Activated naive CD8-positive, alpha-beta T cell treated with anti-CD3 and anti-CD28 coated beads, Interleukin-2, amount 50 U/mL, for 24 hours (primary cell): Measurements from ENCODE around the gene GUCD1.
"Not testable (repeated sequence)": the region's sequence is repeated elsewhere in the genome, so short reads cannot be mapped to it uniquely, and the experiment has no call there.

ENCODE experiments used
- ATAC-seq: fragments of 150-1000 bp; cut with Tn5 transposase; one replicate; pipeline ENCODE4 v1.10.0; 2021
- DNase-seq: peaks from one replicate; pipeline ENCODE4 v3.0.0; 2021
- H3K27ac Mint-ChIP-seq: one replicate; pipeline ENCODE4 v1.8.0; 2021; ENCODE audit warnings: mild to moderate bottlenecking, mixed read lengths
- H3K27me3 Mint-ChIP-seq: one replicate; pipeline ENCODE4 v1.8.0; 2021; ENCODE audit warnings: mixed read lengths
- H3K36me3 Mint-ChIP-seq: one replicate; pipeline ENCODE4 v1.8.0; 2021; ENCODE audit warnings: low read depth, mixed read lengths
- H3K4me1 Mint-ChIP-seq: one replicate; pipeline ENCODE4 v1.8.0; 2021; ENCODE audit warnings: mixed read lengths
- H3K4me3 Mint-ChIP-seq: one replicate; pipeline ENCODE4 v1.8.0; 2021; ENCODE audit warnings: mild to moderate bottlenecking, moderate library complexity, mixed read lengths
- H3K9me3 Mint-ChIP-seq: one replicate; pipeline ENCODE4 v1.8.0; 2021; ENCODE audit warnings: mixed read lengths

The GUCD1 gene

GRCh38 chr22:24554313-24555164, at the start of gene GUCD1:
TSS of gene GUCD1 (minus strand) at chr22:24555138. CDS start at chr22:24554991, 147 bp downstream.
- no peak for ATAC-seq
- peaks cover 61% of the 10 kb centered on the region for H3K4me1 Mint-ChIP-seq
- peak within 1 kb of the TSS; percentile 99 for H3K27ac Mint-ChIP-seq
- no peaks in the 10 kb centered on the region for H3K27me3 Mint-ChIP-seq
- H3K9me3 Mint-ChIP-seq: no peaks in the 10 kb centered on the region
- peak within 1 kb of the TSS; percentile 99 for H3K4me3 Mint-ChIP-seq
- DNase-seq: peak; percentile 39
- peaks cover 38% of the 10 kb centered on the region for H3K36me3 Mint-ChIP-seq

DNA sequence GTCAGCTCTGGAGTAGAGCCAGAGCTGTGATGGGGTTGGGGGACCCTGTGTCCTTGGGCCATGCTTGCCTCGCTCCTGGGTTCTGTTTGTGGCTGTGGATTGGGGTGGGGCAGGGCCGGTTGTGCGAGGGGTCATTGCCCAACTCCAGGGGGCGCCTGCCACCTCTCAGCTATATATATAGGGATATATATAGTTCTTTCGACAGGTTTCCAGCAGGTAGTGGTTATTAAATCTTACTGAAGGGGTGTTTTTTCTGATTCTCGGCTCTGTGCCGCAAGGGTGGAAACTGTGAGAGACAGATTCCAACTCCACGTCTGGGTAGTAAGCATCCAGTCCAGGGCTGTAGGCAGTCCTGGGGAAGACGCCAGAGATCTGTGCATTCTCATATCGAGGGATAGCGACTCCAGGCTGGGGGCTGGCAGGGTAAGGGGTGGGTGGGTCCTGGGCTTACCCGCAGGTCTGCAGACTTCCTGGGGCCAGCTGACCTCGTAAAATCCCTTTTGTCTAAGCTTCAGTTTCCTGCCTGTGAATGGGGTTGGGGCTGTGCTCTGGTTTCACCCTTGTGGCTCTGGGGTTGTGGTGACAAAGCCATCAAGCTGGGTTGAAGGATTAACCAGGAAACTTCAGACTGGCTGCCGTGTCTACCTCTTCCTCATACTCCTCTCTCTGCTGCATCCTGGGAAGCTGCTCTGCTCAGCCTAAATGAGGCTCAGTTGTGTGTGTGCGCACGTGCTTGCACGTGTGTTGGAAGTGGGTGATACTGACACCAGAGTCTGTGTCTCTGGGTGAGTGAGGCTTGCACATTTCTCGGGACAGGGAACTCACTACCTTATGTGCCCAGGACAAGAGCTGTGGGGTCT, 49.1 kb upstream of the GUCD1 start:
- DNase-seq: peak; percentile 48
- peaks cover 28% of the 10 kb centered on the region for H3K4me1 Mint-ChIP-seq
- not testable (repeated sequence) for H3K36me3 Mint-ChIP-seq, H3K9me3 Mint-ChIP-seq, H3K27me3 Mint-ChIP-seq
- H3K4me3 Mint-ChIP-seq: peak overlapping the region; percentile 64
- peak; percentile 44 for ATAC-seq
- H3K27ac Mint-ChIP-seq: peak overlapping the region; percentile 86

- Mint-ChIP-seq H3K4me3 (peak within 1 kb of the TSS; percentile 64), H3K27ac (peak within 1 kb of the TSS; percentile 86), H3K4me1 (peaks cover 27% of the 10 kb centered on the region)
- H3K9me3 Mint-ChIP-seq, H3K27me3 Mint-ChIP-seq, DNase-seq, ATAC-seq, H3K36me3 Mint-ChIP-seq: not testable (repeated sequence)
These were observed 48.2 kb upstream of the GUCD1 start, which contains the start of gene GGT1 for GRCh38 chr22:24602847-24603769. TSS of gene GGT1 (plus strand) at chr22:24603193. CDS start at chr22:24611082, 7,889 bp downstream.

- H3K9me3 Mint-ChIP-seq, H3K27ac Mint-ChIP-seq, H3K4me3 Mint-ChIP-seq, H3K27me3 Mint-ChIP-seq, H3K36me3 Mint-ChIP-seq, ATAC-seq, DNase-seq: not testable (repeated sequence)
- peaks cover 20% of the 10 kb centered on the region for H3K4me1 Mint-ChIP-seq
These were observed 47.3 kb upstream of the GUCD1 start for GRCh38 chr22:24602105-24602749.

DNA sequence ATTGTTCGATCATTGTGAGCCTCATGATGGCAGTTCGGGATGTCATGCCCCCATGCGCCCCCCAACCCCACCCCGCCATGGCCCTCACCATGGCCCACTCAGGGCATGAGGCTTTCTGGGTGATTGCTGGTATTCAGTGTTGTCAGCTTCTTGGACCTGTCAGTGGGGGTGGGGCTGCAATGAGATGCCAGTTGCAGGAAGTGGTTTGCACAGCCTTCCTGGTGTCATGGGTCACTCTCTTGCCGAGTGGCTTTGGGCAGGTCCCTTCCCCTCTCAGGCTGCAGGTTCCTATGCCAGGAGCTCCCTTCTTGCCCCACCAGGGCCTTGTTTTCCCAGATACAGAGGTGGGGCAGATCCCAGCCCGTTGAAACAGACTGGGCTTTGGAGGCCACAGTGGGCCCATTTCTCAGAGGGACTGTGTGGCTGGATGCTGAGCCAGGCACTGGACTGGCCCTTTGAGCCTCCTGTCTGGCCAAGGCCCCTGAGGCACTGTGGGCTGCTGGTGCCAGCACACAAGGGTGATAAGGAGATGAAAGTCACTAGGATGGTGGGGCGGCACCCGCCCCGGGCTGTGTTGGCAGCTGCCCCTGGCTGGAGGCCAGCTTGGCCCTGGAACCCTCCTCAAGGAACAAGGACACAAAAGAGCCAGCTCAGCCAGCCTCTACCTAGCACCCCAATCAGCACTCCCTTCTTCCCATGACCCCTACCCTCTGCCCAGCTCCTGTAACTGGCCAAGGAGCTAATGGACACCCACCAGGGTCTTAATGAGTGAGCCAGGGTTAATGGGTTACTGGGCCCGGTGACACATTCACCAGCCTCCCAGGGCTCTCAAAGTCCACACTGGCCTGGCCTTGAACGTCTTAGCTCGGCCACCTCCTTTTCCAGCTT, 46.5 kb upstream of the GUCD1 start:
- H3K4me3 Mint-ChIP-seq: no peak overlapping the region
- no peak for ATAC-seq
- no peak overlapping the region for H3K27ac Mint-ChIP-seq
- no peaks in the 10 kb centered on the region for H3K27me3 Mint-ChIP-seq
- no peaks in the 10 kb centered on the region for H3K9me3 Mint-ChIP-seq
- no peaks in the 10 kb centered on the region for H3K36me3 Mint-ChIP-seq
- peaks cover 19% of the 10 kb centered on the region for H3K4me1 Mint-ChIP-seq
- DNase-seq: no peak

- DNase-seq, H3K27ac Mint-ChIP-seq, H3K4me3 Mint-ChIP-seq, H3K27me3 Mint-ChIP-seq, H3K9me3 Mint-ChIP-seq, ATAC-seq, H3K36me3 Mint-ChIP-seq: not testable (repeated sequence)
- peaks cover 17% of the 10 kb centered on the region for H3K4me1 Mint-ChIP-seq
These were observed 45.2 kb upstream of the GUCD1 start for GRCh38 chr22:24599958-24600715.

GRCh38 chr22:24599514-24599913, 44.6 kb upstream of the GUCD1 start:
- Mint-ChIP-seq H3K36me3 (no peaks in the 10 kb centered on the region), H3K4me3 (no peak overlapping the region), H3K27me3 (no peaks in the 10 kb centered on the region), H3K27ac (peak overlapping the region; percentile 13), H3K4me1 (peaks cover 17% of the 10 kb centered on the region), H3K9me3 (no peaks in the 10 kb centered on the region)
- DNase-seq (no peak), ATAC-seq (no peak)

- H3K27ac Mint-ChIP-seq, DNase-seq, H3K27me3 Mint-ChIP-seq, H3K4me3 Mint-ChIP-seq, ATAC-seq, H3K36me3 Mint-ChIP-seq, H3K9me3 Mint-ChIP-seq, H3K4me1 Mint-ChIP-seq: not testable (repeated sequence)
These were observed 42.1 kb upstream of the GUCD1 start for GRCh38 chr22:24597076-24597475.

DNA sequence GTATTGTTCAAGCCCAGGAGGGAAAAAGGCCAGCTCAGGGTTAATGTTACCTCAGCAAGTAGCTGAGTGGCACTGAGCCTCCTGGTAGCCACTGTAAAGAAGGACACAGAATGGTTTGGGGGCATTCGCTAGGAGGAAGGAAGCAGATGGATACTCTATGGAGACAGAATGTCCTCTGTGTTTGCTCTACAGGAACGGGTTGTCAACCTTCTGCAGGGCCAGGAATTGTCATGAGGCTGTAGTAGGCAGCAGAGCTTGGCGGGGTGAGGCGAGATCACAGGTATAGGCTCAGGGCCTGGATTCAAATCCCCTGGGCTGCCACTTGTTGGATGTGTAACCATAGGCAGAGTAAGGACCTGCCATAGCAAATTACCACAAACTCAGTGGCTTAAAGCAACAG, 40.9 kb upstream of the GUCD1 start:
- H3K36me3 Mint-ChIP-seq: no peaks in the 10 kb centered on the region

GRCh38 chr22:24595228-24595627, 40.3 kb upstream of the GUCD1 start:
- H3K4me3 Mint-ChIP-seq: no peak overlapping the region
- no peak for ATAC-seq
- no peak overlapping the region for H3K27ac Mint-ChIP-seq
- peaks cover 10% of the 10 kb centered on the region for H3K27me3 Mint-ChIP-seq
- no peaks in the 10 kb centered on the region for H3K9me3 Mint-ChIP-seq
- no peak for DNase-seq
- peaks cover 5% of the 10 kb centered on the region for H3K4me1 Mint-ChIP-seq
- H3K36me3 Mint-ChIP-seq: no peaks in the 10 kb centered on the region

More for the DNA sequence above, 40.9 kb upstream of the GUCD1 start:
- H3K4me1 Mint-ChIP-seq: peaks cover 5% of the 10 kb centered on the region
- no peak overlapping the region for H3K4me3 Mint-ChIP-seq
- no peak overlapping the region for H3K27ac Mint-ChIP-seq
- ATAC-seq (no peak), DNase-seq (no peak)
- no peaks in the 10 kb centered on the region for H3K9me3 Mint-ChIP-seq
- peaks cover 10% of the 10 kb centered on the region for H3K27me3 Mint-ChIP-seq

DNA sequence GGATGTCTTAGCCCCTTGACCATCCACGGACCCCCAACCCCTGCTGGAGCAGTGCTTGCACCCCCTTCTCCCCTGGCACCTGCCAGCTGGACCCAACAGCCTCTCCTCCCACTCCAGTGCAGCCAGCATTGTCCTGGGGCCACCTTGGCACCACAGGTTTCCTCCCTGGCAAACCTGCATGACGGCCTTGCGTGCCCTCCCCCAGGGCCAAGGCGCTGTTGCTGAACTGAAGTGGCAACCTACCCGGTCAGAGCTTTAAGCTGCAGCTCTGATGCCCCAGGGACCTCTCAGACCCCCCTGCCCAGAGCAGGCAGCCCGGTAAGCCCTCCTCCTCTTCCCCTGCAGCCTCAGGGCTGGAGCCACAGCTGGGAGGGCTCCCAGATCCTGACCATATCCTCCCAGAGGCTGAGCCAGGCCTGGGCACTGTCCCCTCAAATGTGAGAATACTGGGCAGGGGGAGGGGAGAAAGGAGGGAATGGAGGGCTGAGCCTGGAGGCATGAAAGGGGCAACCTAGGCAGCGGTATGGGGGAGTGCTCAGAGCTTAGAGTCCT, 39.7 kb upstream of the GUCD1 start:
- Mint-ChIP-seq H3K9me3 (no peaks in the 10 kb centered on the region), H3K4me3 (no peak overlapping the region), H3K27ac (no peak overlapping the region), H3K4me1 (peaks cover 5% of the 10 kb centered on the region), H3K27me3 (peaks cover 10% of the 10 kb centered on the region), H3K36me3 (no peaks in the 10 kb centered on the region)
- no peak for ATAC-seq
- DNase-seq: no peak

DNA sequence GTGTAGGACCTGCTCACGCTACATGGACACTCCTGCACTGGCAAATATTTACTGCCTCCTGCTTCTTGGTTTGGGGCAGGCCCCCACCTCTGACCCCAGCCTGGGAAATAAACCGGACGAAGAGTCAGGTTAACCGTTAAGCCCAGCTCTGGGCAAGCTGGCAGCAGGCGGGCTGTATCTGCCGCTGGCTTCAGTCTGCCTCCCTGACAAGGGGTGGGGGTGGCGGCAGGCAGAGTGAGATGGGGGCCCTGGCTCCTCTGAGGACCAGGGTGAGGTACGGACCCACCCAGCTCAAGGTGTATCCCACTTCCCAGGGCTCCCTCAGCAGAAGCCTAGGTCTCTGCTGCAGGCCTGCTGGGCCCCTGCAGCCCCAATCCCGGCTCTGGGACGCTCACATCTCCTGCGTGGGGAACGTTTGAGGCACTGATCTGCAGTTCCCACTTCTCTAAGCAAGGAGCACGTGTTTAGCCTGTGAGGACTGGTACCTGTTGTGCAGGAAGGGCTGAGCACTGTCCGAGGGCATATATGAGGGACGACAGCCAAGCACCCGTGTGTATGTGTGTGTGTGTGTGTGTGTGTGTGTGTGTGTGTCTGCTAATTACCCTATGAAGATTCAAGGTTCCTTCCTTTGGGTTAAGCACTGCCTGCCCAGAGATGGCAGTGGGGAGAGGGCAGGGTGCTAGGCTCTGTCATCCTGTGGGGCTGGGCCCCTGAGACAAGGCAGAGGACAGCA, 39.1 kb upstream of the GUCD1 start:
- Mint-ChIP-seq H3K9me3 (no peaks in the 10 kb centered on the region), H3K36me3 (no peaks in the 10 kb centered on the region), H3K27ac (no peak overlapping the region), H3K27me3 (peaks cover 10% of the 10 kb centered on the region), H3K4me1 (peaks cover 5% of the 10 kb centered on the region), H3K4me3 (no peak overlapping the region)
- DNase-seq (no peak), ATAC-seq (no peak)
